ENCODE measurements around the gene GPR152.
"Not testable (repeated sequence)": the region's sequence is repeated elsewhere in the genome, so short reads cannot be mapped to it uniquely, and the experiment has no call there.

The GPR152 gene

DNA sequence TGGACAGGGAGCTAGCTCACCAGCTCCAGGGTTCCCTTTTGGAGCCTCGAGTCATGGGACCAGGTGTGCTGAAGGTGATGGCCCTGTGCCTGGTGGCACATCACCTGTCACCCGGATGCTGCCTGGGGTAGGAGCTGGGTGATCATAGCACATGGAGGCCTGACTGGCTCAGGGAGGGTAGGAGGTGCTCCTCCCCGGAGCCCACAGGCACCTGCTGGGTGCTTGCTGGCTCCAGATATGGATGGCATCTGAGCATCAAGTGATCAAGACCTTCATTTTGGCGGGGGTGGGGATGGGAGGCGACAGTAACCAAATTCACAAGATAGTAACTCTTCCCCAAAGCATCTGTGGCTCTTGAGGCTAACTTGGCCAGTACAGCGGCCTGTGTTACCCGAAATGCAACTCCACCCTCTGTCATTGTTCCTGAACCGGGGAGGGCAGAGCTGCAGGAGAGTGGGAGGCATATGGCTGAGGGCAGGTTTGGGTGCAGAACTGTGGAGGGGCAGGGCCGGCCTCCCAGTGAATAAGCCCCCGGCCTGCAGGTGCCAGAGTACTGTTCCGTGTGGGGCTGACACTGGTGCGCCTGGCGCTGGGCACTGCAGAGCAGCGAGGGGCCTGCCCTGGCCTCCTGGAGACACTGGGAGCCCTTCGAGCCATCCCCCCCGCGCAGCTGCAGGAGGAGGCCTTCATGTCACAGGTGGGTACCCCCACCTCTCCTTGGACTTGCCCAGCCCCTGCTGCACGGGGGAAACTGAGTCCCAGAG lies 43.9 kb downstream of the GPR152 start:
- DNase-seq = no peak

DNA sequence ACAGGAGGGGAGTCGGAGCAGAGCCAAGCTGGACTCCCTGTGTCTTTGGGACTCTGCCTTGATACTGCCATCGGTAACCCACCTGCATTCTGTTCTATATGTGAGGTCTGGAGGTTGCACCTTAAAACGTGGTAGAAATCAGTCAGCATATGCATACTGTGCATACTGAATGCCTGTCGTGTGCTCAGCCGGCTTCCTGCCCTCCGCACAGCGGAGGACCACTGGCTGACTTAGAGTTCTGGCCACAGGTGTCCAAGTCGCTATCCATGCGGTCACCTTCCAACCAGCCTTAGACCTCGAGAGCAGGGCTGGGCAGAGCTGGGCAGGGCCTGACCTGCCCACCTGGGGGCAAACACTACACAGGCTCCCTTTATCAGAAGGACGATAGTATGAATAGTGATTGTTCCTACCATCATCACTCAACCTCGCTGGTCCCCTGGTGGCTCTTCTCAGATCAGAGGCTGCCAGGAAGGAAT lies 44.8 kb downstream of the GPR152 start:
- no peak for DNase-seq

DNA sequence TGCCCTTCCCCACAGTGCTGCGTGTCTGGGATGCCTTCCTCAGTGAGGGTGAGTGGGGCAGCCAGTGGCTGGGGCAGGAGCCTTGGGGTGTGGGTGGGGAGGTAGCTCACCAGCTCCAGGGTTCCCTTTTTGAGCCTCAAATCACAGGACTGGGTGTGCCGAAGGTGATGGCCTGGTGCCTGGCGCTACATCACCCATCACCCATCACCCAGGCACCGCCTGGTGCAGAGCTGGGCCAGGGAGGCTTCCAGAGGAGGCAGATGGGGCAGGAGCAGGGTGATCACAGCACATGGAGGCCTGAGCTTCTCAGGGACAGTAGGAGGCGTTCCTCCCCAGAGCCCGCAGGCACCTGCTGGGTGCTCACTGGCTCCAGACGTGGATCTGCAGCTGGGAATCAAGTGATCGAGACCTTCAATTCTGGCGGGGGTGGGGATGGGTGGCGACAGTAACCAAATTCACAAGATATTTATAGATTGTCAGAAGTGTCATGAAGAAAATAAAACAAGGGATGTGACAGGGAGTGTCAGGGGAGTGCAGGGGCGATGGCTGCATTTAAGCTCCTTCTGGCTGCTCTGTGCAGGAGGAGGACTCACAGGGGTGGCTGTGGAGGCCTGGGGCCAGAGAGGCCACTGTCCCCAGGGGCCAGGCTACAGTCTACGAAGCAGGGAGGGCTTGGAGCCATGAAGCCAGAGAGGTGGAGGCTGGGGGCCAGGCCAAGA lies 45.4 kb downstream of the GPR152 start:
- DNase-seq = no peak

DNA sequence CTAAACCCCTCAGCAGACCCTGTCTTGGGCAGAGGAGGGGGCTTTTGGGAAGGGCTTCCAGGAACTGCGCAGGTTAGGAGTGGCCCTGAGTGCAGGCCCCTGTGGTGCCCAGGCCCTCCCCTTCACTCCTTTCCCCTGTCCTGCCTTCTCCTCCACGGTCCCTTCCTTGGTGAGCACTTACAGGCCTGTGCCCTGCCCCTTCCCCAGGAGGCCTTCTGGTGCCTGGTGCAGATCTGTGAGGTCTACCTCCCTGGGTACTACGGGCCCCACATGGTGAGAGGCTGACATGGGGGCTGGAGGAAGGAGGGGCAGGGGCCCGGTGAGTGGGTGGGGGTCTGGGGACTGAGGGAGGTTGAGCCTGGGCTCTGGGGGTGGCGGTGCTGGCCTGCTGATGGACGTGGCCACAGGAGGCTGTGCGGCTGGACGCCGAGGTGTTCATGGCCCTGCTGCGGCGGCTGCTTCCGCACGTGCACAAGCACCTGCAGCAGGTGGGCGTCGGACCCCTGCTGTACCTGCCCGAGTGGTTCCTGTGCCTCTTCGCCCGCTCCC lies 46.0 kb downstream of the GPR152 start:
- DNase-seq = no peak

DNA sequence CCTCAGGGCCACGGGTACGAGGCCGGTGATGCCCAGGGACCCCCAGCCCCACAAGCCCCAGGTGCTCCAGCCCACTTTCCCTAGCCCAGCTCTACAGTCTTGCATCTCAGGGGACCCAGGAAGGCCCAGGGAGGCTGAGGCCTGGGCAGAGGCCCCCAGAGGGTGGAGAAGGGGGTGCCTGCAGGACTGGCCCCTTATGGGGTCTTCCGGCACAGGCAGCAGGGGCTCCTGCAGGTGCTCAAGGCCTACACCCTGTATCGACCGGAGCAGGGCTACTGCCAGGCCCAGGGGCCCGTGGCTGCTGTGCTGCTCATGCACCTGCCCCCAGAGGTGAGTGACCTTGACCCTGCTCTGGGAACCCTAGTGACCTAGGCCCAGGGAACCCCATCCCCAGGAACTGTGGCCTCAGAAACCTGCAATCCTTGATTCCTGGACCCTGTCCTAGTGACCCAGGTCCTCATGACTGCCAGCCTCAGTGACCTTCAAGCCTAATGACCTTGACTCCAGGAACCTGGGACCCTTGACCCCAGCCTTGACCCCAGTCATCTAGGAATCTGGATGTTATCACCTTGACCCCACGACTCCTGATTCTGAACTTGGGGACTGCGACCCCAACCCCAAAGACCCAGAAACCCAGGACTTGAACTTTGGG lies 46.7 kb downstream of the GPR152 start:
- no peak for DNase-seq

DNA sequence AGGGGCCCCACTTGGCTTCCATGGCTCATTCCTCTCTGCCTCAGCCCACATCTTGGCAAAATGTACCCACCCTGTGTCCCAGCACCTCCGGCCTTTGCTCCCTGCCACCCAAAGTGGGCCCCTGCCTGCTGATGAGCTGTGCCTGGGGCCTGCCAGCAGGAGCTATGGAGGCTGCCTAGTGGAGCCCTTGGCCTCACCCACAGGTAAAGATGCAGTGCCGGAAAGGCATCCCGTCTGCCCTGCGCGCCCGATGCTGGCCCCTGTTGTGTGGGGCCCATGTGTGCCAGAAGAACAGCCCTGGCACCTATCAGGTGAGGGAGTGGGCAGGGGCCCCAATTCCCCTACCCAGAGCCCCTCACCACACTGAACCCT lies 47.3 kb downstream of the GPR152 start:
- DNase-seq = no peak

DNA sequence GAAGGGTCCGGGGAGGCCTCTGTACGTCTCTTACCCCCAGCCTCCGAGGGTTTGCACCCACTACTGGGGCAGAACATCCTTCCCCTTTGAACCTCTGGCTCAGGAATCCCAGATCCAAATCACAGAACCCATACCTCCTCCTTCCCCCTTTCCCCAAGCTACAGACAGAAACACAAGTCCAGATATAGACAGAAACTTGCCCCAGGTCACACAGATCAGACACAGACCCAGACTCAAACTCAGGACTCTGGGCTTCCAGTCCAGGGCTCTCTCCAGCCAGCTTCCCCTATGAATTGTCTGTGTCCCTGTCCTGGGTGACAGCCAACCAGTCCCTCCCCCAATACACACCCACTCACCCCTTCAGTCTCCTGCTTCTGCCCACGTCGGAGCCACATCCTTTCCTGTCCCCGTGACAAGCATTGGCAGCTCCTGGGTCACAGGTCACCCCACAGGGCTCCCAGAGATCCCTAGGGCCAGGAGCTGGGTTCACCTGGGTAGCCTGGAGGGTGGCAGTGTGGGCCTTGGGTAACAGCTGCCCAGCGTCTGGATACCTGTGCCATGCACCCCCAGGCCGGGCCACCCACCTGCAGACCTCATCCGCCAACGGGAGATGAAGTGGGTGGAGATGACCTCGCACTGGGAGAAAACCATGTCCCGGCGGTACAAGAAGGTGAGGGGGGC lies 47.9 kb downstream of the GPR152 start:
- peak; percentile 55 for DNase-seq

DNA sequence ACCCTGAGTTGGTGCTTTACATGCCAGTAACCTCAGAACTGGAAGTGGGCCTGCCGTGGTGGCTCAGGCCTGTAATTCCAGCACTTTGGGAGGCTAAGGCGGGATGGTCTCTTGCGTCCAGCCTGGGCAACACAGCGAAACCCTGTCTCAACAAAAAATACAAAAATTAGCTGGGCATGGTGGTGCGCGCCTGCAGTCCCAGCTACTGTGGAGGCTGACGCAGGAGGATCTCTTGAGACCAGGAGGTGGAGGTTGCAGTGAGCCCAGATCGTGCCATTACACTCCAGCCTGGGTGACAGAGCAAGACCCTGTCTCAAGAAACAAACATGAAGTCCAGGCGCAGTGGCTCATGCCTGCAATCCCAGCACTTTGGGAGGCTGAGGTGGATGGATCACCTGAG lies 49.4 kb downstream of the GPR152 start:
- DNase-seq = not testable (repeated sequence)

DNA sequence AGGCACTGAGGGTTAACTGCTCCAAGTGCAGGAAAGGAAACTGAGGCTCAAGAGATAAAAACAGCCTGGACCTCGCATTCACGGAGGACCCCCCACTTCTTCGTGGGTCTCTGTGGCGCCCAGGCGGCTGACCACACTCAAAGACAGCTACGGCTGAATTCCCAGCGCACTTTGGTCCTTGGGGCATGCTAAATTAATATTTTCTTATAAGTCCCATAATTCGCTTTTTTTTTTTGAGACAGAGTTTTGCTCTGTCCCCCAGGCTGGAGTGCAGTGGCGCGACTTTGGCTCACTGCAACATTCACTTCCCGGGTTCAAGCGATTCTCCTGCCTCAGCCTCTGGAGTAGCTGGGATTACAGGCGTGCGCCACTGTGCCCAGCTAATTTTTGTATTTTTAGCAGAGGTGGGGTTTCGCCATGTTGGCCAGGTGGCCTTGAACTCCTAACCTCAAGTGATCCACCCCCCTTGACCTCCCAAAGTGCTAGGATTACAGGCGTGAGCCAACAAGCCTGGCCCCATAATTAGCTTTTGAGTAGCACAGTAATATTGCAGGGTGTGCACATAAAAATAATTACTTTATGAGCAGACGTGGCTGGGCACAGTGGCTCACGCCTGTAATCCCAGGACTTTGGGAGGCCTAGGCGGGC lies 50.2 kb downstream of the GPR152 start:
- not testable (repeated sequence) for DNase-seq

DNA sequence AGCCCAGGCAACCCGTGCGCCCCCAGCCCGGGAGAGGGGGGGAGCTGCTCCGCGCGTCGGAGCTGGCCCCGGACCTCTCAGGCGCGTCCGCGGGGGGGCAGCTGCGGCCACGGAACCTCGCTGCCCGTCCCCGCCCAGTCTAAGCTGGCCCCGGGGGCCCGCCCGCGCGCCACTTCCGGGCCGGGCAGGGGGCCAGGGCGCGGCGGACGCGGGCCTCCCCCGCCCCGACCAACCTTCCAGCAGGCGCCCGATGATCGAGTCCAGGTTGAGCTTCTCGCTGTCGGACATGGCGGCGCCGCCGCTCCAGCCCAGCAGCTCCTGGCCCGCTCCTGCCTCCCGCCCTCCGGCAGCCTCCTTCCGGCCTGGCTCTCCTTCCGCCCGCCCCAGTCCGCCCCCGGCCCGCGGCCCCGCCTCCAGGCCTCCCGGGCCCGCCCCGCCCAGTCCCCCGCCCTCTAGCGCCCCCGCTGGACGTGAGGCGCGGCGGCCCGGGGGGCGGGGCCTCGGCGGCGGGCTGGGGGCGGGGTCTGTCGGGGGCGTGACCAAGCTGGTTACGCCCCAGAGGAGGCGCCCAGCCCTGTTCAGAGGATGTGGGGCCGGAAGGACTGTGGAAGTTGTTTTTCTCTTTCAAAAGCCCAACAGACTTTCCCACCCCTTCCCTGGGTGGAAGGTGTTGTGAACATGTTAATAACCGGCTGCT lies 50.9 kb downstream of the GPR152 start, which contains the start of gene PPP1CA:
TSS of gene PPP1CA (minus strand) at position 364 of the 697 bp plus-strand sequence. CDS start at position 288, 76 bp downstream.
- DNase-seq = peak; percentile 89

Data from stimulated activated CD4-positive, alpha-beta T cell treated with anti-CD3 and anti-CD28 coated beads, Interleukin-4, amount 100 ng/mL, for 24 hours (primary cell).